GM12891 (cell line): Measurements from ENCODE around the gene SHLD1.

Experiments used
- PAX5 ChIP-seq: IDR thresholded peaks from 2 replicates; pipeline ENCODE4 v1.6.1; 2011; ENCODE audit warnings: low read length, moderate library complexity, mild to moderate bottlenecking; ENCODE audit not compliant: insufficient read depth, severe bottlenecking
- POLR2A ChIP-seq: IDR thresholded peaks from 2 replicates; pipeline ENCODE4 v1.6.1; 2011; ENCODE audit warnings: low read depth, low read length, control low read depth
- POLR2AphosphoS5 ChIP-seq: IDR thresholded peaks from 2 replicates; pipeline ENCODE4 v1.6.1; 2011; ENCODE audit warnings: low read depth, low read length, control low read depth

DNA sequence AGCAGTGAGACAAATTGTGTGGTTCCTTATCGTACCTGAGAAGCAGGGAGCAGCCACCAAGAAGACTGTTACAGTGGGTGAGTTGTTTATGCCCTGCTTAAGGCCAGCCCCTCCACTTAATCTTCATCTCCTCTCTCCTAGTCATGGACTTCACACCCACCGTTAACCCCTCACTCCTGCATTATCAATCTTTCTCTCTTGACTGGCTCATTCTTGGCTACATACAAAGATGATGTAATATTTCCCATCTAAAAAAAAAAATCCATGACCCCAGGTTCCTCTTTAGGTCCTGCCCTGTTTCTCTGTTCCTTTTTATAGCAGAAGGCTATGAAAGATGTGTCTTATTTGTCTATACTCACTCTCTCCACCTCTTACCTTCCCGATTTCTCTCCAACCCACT lies 72.4 kb downstream of the SHLD1 start:
- TF ChIP-seq POLR2AphosphoS5 (no peak), POLR2A (no peak), PAX5 (no peak)
